Muscle layer of colon (tissue), 2 donors: ENCODE data around the gene PLCB3.

Source experiments
- H3K27ac ChIP-seq: one replicate; pipeline ENCODE4 v1.7.0; 2013; ENCODE audit warnings: low read depth, mild to moderate bottlenecking, low read length, moderate library complexity
- H3K27me3 ChIP-seq, 2 donors: one replicate each; pipeline ENCODE4 v1.7.0; 2013; ENCODE audit warnings: low read length in 2 of 2, mild to moderate bottlenecking in 2 of 2; ENCODE audit not compliant: insufficient read depth in 2 of 2, control insufficient read depth in 1 of 2
- H3K36me3 ChIP-seq: one replicate; pipeline ENCODE4 v1.7.0; 2013; ENCODE audit warnings: mild to moderate bottlenecking, low read length; ENCODE audit not compliant: insufficient read depth
- H3K4me1 ChIP-seq: one replicate; pipeline ENCODE4 v1.7.0; 2013; ENCODE audit warnings: mild to moderate bottlenecking, low read length; ENCODE audit not compliant: insufficient read depth
- H3K4me3 ChIP-seq, 2 donors: one replicate each; pipeline ENCODE4 v1.7.0; 2013; ENCODE audit warnings: low read length in 2 of 2, low read depth in 1 of 2, mild to moderate bottlenecking in 1 of 2, moderate library complexity in 1 of 2
- H3K9ac ChIP-seq: one replicate; pipeline ENCODE4 v1.7.0; 2013; ENCODE audit warnings: low read length
- H3K9me3 ChIP-seq: one replicate; pipeline ENCODE4 v1.7.0; 2013; ENCODE audit warnings: mild to moderate bottlenecking, low read length
- donor health status: abdominal sarcoma.
- donor health status: Adenocarcinoma of cecum.

Gene PLCB3

GRCh38 chr11:64276653-64277431 is 25.5 kb downstream of the PLCB3 start:
- peaks cover 4% of the 10 kb centered on the region for H3K4me1 ChIP-seq
- no peak overlapping the region for H3K27ac ChIP-seq
- H3K4me3 ChIP-seq, result no peak overlapping the region
- peaks cover 30% of the 10 kb centered on the region for H3K36me3 ChIP-seq
- no peak overlapping the region for H3K9ac ChIP-seq
- no peaks in the 10 kb centered on the region for H3K9me3 ChIP-seq
- no peaks in the 10 kb centered on the region for H3K27me3 ChIP-seq

DNA sequence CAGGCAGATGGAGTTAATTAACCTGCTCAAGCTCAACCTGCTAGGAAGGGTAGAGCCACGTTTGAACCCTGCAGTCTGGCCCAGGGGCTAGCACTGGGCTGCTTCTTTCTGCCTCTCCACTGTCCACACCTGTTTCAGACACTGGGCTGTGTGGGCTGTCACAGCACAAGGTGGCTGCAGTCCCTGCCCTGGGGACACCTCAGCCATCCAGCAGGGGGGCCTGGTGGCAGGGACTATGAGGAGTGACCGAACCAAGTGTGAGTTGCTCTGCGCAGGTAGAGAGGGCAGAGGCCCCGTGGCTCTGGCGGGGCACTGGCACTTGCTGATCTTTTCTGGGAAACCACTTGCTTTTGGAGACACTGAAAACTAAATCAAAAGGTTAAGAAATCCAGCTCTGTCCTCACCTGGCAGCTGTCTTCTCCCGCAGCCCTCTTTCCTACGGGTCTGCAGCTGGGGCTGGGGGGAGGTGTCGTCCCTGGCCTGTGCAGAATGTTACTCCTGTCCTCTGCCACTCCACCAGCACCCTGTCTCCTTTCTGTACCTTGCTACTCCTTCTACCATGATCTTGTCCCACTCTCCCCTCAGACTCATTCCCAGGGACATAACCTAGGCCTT is 27.4 kb downstream of the PLCB3 start:
- Histone ChIP-seq H3K4me1 (peaks cover 8% of the 10 kb centered on the region), H3K9me3 (no peaks in the 10 kb centered on the region), H3K27ac (no peak overlapping the region), H3K9ac (no peak overlapping the region), H3K4me3 (no peak overlapping the region), H3K36me3 (peaks cover 35% of the 10 kb centered on the region), H3K27me3 (no peaks in the 10 kb centered on the region)

GRCh38 chr11:64281957-64282770 is 30.8 kb downstream of the PLCB3 start:
- Histone ChIP-seq H3K9ac (no peak overlapping the region), H3K27me3 (no peaks in the 10 kb centered on the region), H3K4me1 (peaks cover 19% of the 10 kb centered on the region), H3K4me3 (no peak overlapping the region), H3K9me3 (no peaks in the 10 kb centered on the region), H3K27ac (no peak overlapping the region), H3K36me3 (peaks cover 18% of the 10 kb centered on the region)

- Histone ChIP-seq H3K27ac (no peak overlapping the region), H3K9ac (peak overlapping the region; percentile 93), H3K4me1 (peaks cover 19% of the 10 kb centered on the region), H3K4me3 (no peak overlapping the region), H3K36me3 (peaks cover 16% of the 10 kb centered on the region), H3K27me3 (no peaks in the 10 kb centered on the region), H3K9me3 (no peaks in the 10 kb centered on the region)
Observed at GRCh38 chr11:64283092-64283491, 31.8 kb downstream of the PLCB3 start.

DNA sequence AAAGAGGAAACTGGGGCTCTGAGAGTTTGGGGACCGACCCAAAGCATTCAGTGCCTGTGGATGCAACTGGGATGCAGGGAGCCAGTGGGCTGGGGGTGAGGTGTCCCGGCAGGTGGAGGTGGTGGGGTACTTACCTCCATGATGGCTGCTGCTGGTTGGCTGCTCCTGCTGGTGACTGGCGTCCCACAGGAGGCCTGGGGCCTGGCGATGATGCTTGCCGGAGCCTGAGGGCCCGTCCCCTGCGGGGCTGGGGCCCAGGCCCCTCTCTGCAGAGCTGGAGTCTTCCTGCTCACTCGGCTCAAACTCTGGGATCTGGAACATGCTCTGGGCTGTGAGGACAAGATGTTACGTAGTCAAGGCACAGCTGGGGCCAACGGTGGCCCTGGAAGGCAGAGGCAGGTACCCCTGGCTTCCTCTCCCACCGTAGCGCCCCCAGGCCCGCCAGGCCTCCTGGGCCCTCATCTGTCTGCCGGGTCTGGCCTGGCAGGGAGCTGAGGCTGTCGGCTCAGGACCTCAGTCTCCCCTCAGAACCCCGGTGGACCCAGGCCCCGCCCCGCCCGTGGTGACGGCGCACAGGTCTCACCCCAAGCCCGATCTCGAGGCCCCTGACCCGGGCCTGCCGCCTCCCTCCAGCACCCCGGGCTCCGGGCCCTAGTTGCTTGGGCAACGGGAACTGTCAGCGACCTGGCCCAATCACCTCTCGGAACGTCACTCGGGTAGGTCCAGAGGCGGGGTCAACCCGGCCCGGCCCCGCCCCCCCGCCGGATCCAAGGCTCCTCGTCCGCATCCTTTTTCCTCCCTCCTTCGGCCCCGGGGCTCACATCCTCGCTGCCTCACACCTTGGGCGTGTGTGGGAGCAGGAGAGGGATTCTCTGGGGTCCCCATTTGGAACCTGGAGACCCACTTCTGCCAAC is 33.0 kb downstream of the PLCB3 start, which contains the start of gene BAD:
Gene BAD, minus strand, starts transcription at position 618 of the 914 bp plus-strand sequence. Its CDS starts 297 bp downstream, at position 321.
- H3K4me1 ChIP-seq, result peaks cover 19% of the 10 kb centered on the region
- peak within 1 kb of the TSS; percentile 93 for H3K9ac ChIP-seq
- no peaks in the 10 kb centered on the region for H3K27me3 ChIP-seq

GRCh38 chr11:64284962-64285884 is 33.9 kb downstream of the PLCB3 start, which contains the start of gene GPR137:
Gene GPR137 (plus strand): TSS chr11:64285848. CDS start chr11:64286525, 677 bp downstream.
- Histone ChIP-seq H3K9me3 (no peaks in the 10 kb centered on the region), H3K27me3 (peaks cover 2 to 7% of the 10 kb centered on the region in 2 donors), H3K27ac (peak within 1 kb of the TSS; percentile 100), H3K4me1 (peaks cover 19% of the 10 kb centered on the region), H3K4me3 (peak within 1 kb of the TSS; percentile 79 to 94), H3K9ac (peak within 1 kb of the TSS; percentile 93), H3K36me3 (peaks cover 10% of the 10 kb centered on the region)

More for the DNA sequence above, 33.0 kb downstream of the PLCB3 start, which contains the start of gene BAD:
- Histone ChIP-seq H3K9me3 (no peaks in the 10 kb centered on the region), H3K27ac (peak within 1 kb of the TSS; percentile 100), H3K36me3 (peaks cover 10% of the 10 kb centered on the region), H3K4me3 (peak within 1 kb of the TSS; percentile 79 to 94)

- Histone ChIP-seq H3K9ac (no peak overlapping the region), H3K27ac (peak overlapping the region; percentile 100)
Observed at GRCh38 chr11:64285885-64286800, 34.8 kb downstream of the PLCB3 start.

DNA sequence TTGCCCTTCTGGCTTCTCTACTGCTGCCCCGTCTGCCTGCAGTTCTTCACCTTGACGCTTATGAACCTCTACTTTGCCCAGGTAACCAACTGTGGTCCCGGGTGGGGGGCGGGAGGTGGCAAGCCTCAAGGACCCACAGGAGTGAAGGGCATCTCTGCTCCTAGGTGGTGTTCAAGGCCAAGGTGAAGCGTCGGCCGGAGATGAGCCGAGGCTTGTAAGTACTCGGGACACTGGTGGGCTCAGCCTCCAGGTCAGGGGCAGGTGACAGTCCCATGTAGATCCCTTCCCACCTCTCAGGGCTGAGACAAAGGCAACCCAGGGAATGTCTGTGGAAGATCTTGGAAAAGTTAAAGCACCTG is 35.5 kb downstream of the PLCB3 start:
- H3K27ac ChIP-seq, result no peak overlapping the region
- H3K36me3 ChIP-seq, result peaks cover 5% of the 10 kb centered on the region
- H3K27me3 ChIP-seq, result peaks cover 14 to 21% of the 10 kb centered on the region in 2 donors
- no peak overlapping the region for H3K4me3 ChIP-seq
- H3K9me3 ChIP-seq, result no peaks in the 10 kb centered on the region
- peaks cover 19% of the 10 kb centered on the region for H3K4me1 ChIP-seq
- H3K9ac ChIP-seq, result no peak overlapping the region

More at GRCh38 chr11:64285885-64286800, 34.8 kb downstream of the PLCB3 start:
- H3K36me3 ChIP-seq, result peaks cover 10% of the 10 kb centered on the region
- H3K27me3 ChIP-seq, result peaks cover 12 to 16% of the 10 kb centered on the region in 2 donors
- peak overlapping the region; percentile 79 to 94 for H3K4me3 ChIP-seq
- no peaks in the 10 kb centered on the region for H3K9me3 ChIP-seq
- H3K4me1 ChIP-seq, result peaks cover 19% of the 10 kb centered on the region

DNA sequence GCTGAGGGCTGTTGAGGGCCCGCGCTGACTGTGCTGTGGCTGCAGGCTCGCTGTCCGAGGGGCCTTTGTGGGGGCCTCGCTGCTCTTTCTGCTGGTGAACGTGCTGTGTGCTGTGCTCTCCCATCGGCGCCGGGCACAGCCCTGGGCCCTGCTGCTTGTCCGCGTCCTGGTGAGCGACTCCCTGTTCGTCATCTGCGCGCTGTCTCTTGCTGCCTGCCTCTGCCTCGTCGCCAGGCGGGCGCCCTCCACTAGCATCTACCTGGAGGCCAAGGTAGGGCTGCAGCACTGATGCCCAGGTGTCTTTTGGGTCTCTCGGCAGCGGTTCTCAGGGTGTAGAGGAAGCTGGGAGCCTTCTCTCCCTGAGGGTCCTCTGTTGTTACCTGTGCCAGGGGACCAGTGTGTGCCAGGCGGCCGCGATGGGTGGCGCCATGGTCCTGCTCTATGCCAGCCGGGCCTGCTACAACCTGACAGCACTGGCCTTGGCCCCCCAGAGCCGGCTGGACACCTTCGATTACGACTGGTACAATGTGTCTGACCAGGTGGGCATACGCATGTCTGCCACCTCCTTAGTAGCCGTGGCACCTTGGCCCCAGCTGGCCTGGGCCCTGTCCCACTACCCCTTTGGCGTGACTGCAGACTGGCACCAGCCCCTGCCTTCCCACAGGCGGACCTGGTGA is 36.5 kb downstream of the PLCB3 start:
- Histone ChIP-seq H3K36me3 (no peaks in the 10 kb centered on the region), H3K9me3 (no peaks in the 10 kb centered on the region), H3K27ac (no peak overlapping the region), H3K27me3 (peaks cover 18 to 32% of the 10 kb centered on the region in 2 donors), H3K4me1 (peaks cover 19% of the 10 kb centered on the region), H3K9ac (no peak overlapping the region), H3K4me3 (no peak overlapping the region)
